Activated T-helper 1 cell treated with anti-CD3 and anti-CD28 coated beads, Interleukin-12 subunit alpha, Interleukin-12 subunit beta, Interleukin-2, Interleukin-4 antibody, amounts not matched to agents 30 ng/mL and 10 ng/mL and 1 ng/mL, durations not matched to agents 14 hours and 24 hours and 36 hours (primary cell): Measurements from ENCODE around the gene KRTAP10-7. TPM values are rescaled to one million over a fixed set of nuclear protein-coding genes. Genes with fewer than 3 reads are reported as not detected.
"Not testable (repeated sequence)": the region's sequence is repeated elsewhere in the genome, so short reads cannot be mapped to it uniquely, and the experiment has no call there.

ENCODE experiments used
- DNase-seq: peaks from one replicate; pipeline ENCODE4 v3.0.0; 2021; ENCODE audit warnings: low spot score
- H3K27ac Mint-ChIP-seq: one replicate; pipeline ENCODE4 v1.8.0; 2021; ENCODE audit warnings: mild to moderate bottlenecking, mixed read lengths
- H3K27me3 Mint-ChIP-seq: one replicate; pipeline ENCODE4 v1.8.0; 2022; ENCODE audit warnings: mild to moderate bottlenecking, moderate library complexity, mixed read lengths; ENCODE audit not compliant: insufficient read depth
- H3K36me3 Mint-ChIP-seq: one replicate; pipeline ENCODE4 v1.8.0; 2021; ENCODE audit warnings: low read depth, mixed read lengths
- H3K4me1 Mint-ChIP-seq: one replicate; pipeline ENCODE4 v1.8.0; 2021; ENCODE audit warnings: low read depth, mixed read lengths
- H3K4me3 Mint-ChIP-seq: one replicate; pipeline ENCODE4 v1.8.0; 2021; ENCODE audit warnings: mild to moderate bottlenecking, moderate library complexity, mixed read lengths
- H3K9me3 Mint-ChIP-seq: one replicate; pipeline ENCODE4 v1.8.0; 2021; ENCODE audit warnings: mixed read lengths
- intact Hi-C: fragments of 100-400 bp; cut with micrococcal nuclease; formaldehyde crosslinking; loops from one replicate; pipeline ENCODE4 v1.15.1; 2024
- total RNA-seq: library from RNA; stranded (reverse); gene quantifications from 2 replicates; pipeline ENCODE4 v1.2.3, GENCODE V29; 2022

Gene KRTAP10-7
- total RNA-seq, 1 donor from 2014 or later = not detected

GRCh38 chr21:44625756-44626155 lies 25.4 kb downstream of the KRTAP10-7 start:
- no peak for DNase-seq
- Mint-ChIP-seq H3K27me3 (peaks cover 5% of the 10 kb centered on the region), H3K27ac (no peak overlapping the region), H3K4me1 (peaks cover 6% of the 10 kb centered on the region), H3K36me3 (peaks cover 12% of the 10 kb centered on the region), H3K4me3 (no peak overlapping the region), H3K9me3 (peaks cover 50% of the 10 kb centered on the region)
- intact Hi-C loops = no loop called here

GRCh38 chr21:44626262-44626661 lies 25.9 kb downstream of the KRTAP10-7 start:
- intact Hi-C loops = no loop called here
- peaks cover 6% of the 10 kb centered on the region for H3K4me1 Mint-ChIP-seq
- peaks cover 53% of the 10 kb centered on the region for H3K9me3 Mint-ChIP-seq
- DNase-seq = no peak
- H3K27ac Mint-ChIP-seq = no peak overlapping the region
- no peak overlapping the region for H3K4me3 Mint-ChIP-seq
- peaks cover 14% of the 10 kb centered on the region for H3K36me3 Mint-ChIP-seq
- H3K27me3 Mint-ChIP-seq = peaks cover 5% of the 10 kb centered on the region

GRCh38 chr21:44626673-44627143 lies 26.3 kb downstream of the KRTAP10-7 start, which contains the start of gene KRTAP10-9:
Gene KRTAP10-9 (plus strand): TSS chr21:44627093. CDS start chr21:44627172, 79 bp downstream.
- DNase-seq = no peak
- Mint-ChIP-seq H3K27ac (no peak within 1 kb of the TSS), H3K27me3 (peaks cover 5% of the 10 kb centered on the region), H3K4me1 (peaks cover 6% of the 10 kb centered on the region), H3K36me3 (peaks cover 16% of the 10 kb centered on the region), H3K4me3 (no peak within 1 kb of the TSS), H3K9me3 (peaks cover 56% of the 10 kb centered on the region)
- intact Hi-C loops = no loop called here

- peaks cover 56% of the 10 kb centered on the region for H3K9me3 Mint-ChIP-seq
- H3K27ac Mint-ChIP-seq, H3K4me1 Mint-ChIP-seq, H3K27me3 Mint-ChIP-seq, H3K4me3 Mint-ChIP-seq, DNase-seq, intact Hi-C loops: not testable (repeated sequence)
- H3K36me3 Mint-ChIP-seq = peaks cover 15% of the 10 kb centered on the region
These were observed 26.9 kb downstream of the KRTAP10-7 start for GRCh38 chr21:44627181-44627822.

GRCh38 chr21:44627831-44628233 lies 27.4 kb downstream of the KRTAP10-7 start:
- peaks cover 11% of the 10 kb centered on the region for H3K36me3 Mint-ChIP-seq
- intact Hi-C loops, H3K27ac Mint-ChIP-seq, H3K4me1 Mint-ChIP-seq, H3K4me3 Mint-ChIP-seq, H3K27me3 Mint-ChIP-seq, DNase-seq: not testable (repeated sequence)
- peaks cover 52% of the 10 kb centered on the region for H3K9me3 Mint-ChIP-seq

GRCh38 chr21:44628707-44629391 lies 28.5 kb downstream of the KRTAP10-7 start:
- intact Hi-C loops = no loop called here
- no peak for DNase-seq
- peaks cover 9% of the 10 kb centered on the region for H3K27me3 Mint-ChIP-seq
- peaks cover 11% of the 10 kb centered on the region for H3K36me3 Mint-ChIP-seq
- H3K27ac Mint-ChIP-seq = no peak overlapping the region
- H3K4me1 Mint-ChIP-seq = peaks cover 6% of the 10 kb centered on the region
- no peak overlapping the region for H3K4me3 Mint-ChIP-seq
- peaks cover 52% of the 10 kb centered on the region for H3K9me3 Mint-ChIP-seq

- H3K4me3 Mint-ChIP-seq = no peak overlapping the region
These were observed 30.0 kb downstream of the KRTAP10-7 start for GRCh38 chr21:44630440-44630839.

GRCh38 chr21:44632067-44632466 lies 31.7 kb downstream of the KRTAP10-7 start:
- H3K27ac Mint-ChIP-seq = no peak overlapping the region
- peaks cover 9% of the 10 kb centered on the region for H3K36me3 Mint-ChIP-seq
- H3K9me3 Mint-ChIP-seq = peaks cover 45% of the 10 kb centered on the region
- intact Hi-C loops = no loop called here
- peaks cover 15% of the 10 kb centered on the region for H3K27me3 Mint-ChIP-seq
- DNase-seq = no peak
- peaks cover 6% of the 10 kb centered on the region for H3K4me1 Mint-ChIP-seq
- H3K4me3 Mint-ChIP-seq = no peak overlapping the region

More at GRCh38 chr21:44630440-44630839, 30.0 kb downstream of the KRTAP10-7 start:
- Mint-ChIP-seq H3K36me3 (peaks cover 9% of the 10 kb centered on the region), H3K27ac (no peak overlapping the region), H3K9me3 (peaks cover 45% of the 10 kb centered on the region), H3K4me1 (peaks cover 6% of the 10 kb centered on the region), H3K27me3 (peaks cover 13% of the 10 kb centered on the region)
- DNase-seq = no peak
- intact Hi-C loops = no loop called here

- Mint-ChIP-seq H3K9me3 (peaks cover 45% of the 10 kb centered on the region), H3K36me3 (peaks cover 6% of the 10 kb centered on the region), H3K4me1 (no peaks in the 10 kb centered on the region), H3K27ac (no peak overlapping the region), H3K4me3 (no peak overlapping the region), H3K27me3 (peaks cover 14% of the 10 kb centered on the region)
- intact Hi-C loops = no loop called here
- DNase-seq = no peak
These were observed 36.0 kb downstream of the KRTAP10-7 start for GRCh38 chr21:44636209-44637017.

GRCh38 chr21:44637018-44637850 lies 36.8 kb downstream of the KRTAP10-7 start, which contains the start of gene KRTAP10-10:
Gene KRTAP10-10 (plus strand): TSS chr21:44637356. CDS start chr21:44637418, 62 bp downstream.
- no peak within 1 kb of the TSS for H3K27ac Mint-ChIP-seq
- peaks cover 3% of the 10 kb centered on the region for H3K36me3 Mint-ChIP-seq
- H3K9me3 Mint-ChIP-seq = peaks cover 45% of the 10 kb centered on the region
- H3K4me3 Mint-ChIP-seq = no peak within 1 kb of the TSS
- no peaks in the 10 kb centered on the region for H3K4me1 Mint-ChIP-seq
- peaks cover 13% of the 10 kb centered on the region for H3K27me3 Mint-ChIP-seq
- intact Hi-C loops = no loop called here
- no peak for DNase-seq

GRCh38 chr21:44637851-44638348 lies 37.5 kb downstream of the KRTAP10-7 start:
- DNase-seq, H3K27ac Mint-ChIP-seq, H3K4me3 Mint-ChIP-seq, intact Hi-C loops, H3K4me1 Mint-ChIP-seq, H3K36me3 Mint-ChIP-seq: not testable (repeated sequence)
- H3K9me3 Mint-ChIP-seq = peaks cover 46% of the 10 kb centered on the region
- H3K27me3 Mint-ChIP-seq = peaks cover 13% of the 10 kb centered on the region
